Astrocyte of the spinal cord (primary cell): ENCODE measurements around the gene CHST8.

Experiments
- DNase-seq: peaks from one replicate; pipeline ENCODE4 v3.0.0; 2011; ENCODE audit warnings: low read depth, low spot score
- H3K4me3 ChIP-seq: 2 replicates; pipeline ENCODE4 v1.5.1; 2011; ENCODE audit warnings: low read depth, mild to moderate bottlenecking, low read length, moderate library complexity
- in situ Hi-C: cut with HindIII; loops from 2 replicates; pipeline ENCODE4 v1.10.0; 2017; ENCODE audit warnings: low sequenced_read_pairs
- TF ChIP-seq, protein P1 (sequence below): IDR thresholded peaks from 2 replicates; pipeline ENCODE4 v1.5.1; 2012; ENCODE audit warnings: low read depth, mild to moderate bottlenecking, low read length, inconsistent platforms

The CHST8 gene

GRCh38 chr19:33688171-33688992 lies 66.6 kb downstream of the CHST8 start:
- in situ Hi-C loops = no loop called here
- DNase-seq = no peak
- H3K4me3 ChIP-seq = no peak overlapping the region
- TF ChIP-seq, protein P1, sequence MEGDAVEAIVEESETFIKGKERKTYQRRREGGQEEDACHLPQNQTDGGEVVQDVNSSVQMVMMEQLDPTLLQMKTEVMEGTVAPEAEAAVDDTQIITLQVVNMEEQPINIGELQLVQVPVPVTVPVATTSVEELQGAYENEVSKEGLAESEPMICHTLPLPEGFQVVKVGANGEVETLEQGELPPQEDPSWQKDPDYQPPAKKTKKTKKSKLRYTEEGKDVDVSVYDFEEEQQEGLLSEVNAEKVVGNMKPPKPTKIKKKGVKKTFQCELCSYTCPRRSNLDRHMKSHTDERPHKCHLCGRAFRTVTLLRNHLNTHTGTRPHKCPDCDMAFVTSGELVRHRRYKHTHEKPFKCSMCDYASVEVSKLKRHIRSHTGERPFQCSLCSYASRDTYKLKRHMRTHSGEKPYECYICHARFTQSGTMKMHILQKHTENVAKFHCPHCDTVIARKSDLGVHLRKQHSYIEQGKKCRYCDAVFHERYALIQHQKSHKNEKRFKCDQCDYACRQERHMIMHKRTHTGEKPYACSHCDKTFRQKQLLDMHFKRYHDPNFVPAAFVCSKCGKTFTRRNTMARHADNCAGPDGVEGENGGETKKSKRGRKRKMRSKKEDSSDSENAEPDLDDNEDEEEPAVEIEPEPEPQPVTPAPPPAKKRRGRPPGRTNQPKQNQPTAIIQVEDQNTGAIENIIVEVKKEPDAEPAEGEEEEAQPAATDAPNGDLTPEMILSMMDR = no peak

- no peak overlapping the region for H3K4me3 ChIP-seq
- TF ChIP-seq, protein P1 = no peak
- in situ Hi-C loops = no loop called here
- DNase-seq = no peak
These were observed 67.5 kb downstream of the CHST8 start for GRCh38 chr19:33689138-33689746.

DNA sequence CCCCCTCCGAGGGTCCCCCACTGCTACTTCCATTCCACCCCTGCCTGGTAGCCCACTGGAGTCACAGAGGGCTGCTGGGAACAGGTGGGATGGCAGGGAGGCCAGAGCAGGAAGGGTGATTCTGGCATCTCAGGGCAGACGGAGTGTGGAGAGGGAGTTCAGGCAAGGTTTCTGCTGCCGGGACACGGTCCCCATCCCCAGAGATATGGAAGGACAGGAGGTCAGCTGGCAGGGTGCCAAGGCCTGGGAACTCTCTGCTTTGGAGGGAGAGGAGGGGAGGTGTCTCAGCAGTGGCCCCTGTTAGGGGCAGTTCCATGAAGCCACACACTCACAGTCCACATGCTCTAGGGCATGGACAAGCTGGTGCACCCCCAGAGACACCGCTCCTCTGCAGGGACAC lies 68.1 kb downstream of the CHST8 start:
- TF ChIP-seq, protein P1 = no peak
- H3K4me3 ChIP-seq = no peak overlapping the region
- DNase-seq = no peak
- in situ Hi-C loops = no loop called here

GRCh38 chr19:33690378-33691029 lies 68.8 kb downstream of the CHST8 start:
- H3K4me3 ChIP-seq = no peak overlapping the region
- TF ChIP-seq, protein P1 = no peak
- DNase-seq = no peak
- in situ Hi-C loops = no loop called here

- in situ Hi-C loops = no loop called here
- no peak overlapping the region for H3K4me3 ChIP-seq
- DNase-seq = no peak
- TF ChIP-seq, protein P1 = no peak
These were observed 69.3 kb downstream of the CHST8 start for GRCh38 chr19:33691030-33691427.

GRCh38 chr19:33691736-33692135 lies 70.0 kb downstream of the CHST8 start:
- no peak for DNase-seq
- TF ChIP-seq, protein P1 = no peak
- H3K4me3 ChIP-seq = no peak overlapping the region
- in situ Hi-C loops = no loop called here
